HG03095 (cell line): Measurements from ENCODE around the gene PSMC1.

Experiments
- ATAC-seq: cut with Tn5 transposase; IDR thresholded peaks from one replicate; pipeline ENCODE4 v1.9.1; 2021; ENCODE audit warnings: moderate library complexity; ENCODE audit not compliant: unreplicated experiment

Gene PSMC1

GRCh38 chr14:90301122-90301521 lies 44.8 kb downstream of the PSMC1 start:
- no peak for ATAC-seq

GRCh38 chr14:90301668-90302090 lies 45.3 kb downstream of the PSMC1 start:
- no peak for ATAC-seq

- no peak for ATAC-seq
Observed at GRCh38 chr14:90302529-90303303, 46.4 kb downstream of the PSMC1 start.

GRCh38 chr14:90303473-90303872 lies 47.1 kb downstream of the PSMC1 start:
- no peak for ATAC-seq

GRCh38 chr14:90304502-90304901 lies 48.1 kb downstream of the PSMC1 start:
- no peak for ATAC-seq

- ATAC-seq, result no peak
Observed at GRCh38 chr14:90305176-90305601, 48.8 kb downstream of the PSMC1 start.

- no peak for ATAC-seq
Observed at GRCh38 chr14:90308561-90308960, 52.2 kb downstream of the PSMC1 start.

GRCh38 chr14:90317286-90317685 lies 60.9 kb downstream of the PSMC1 start:
- no peak for ATAC-seq

- no peak for ATAC-seq
Observed at GRCh38 chr14:90318016-90318415, 61.7 kb downstream of the PSMC1 start.

- ATAC-seq, result no peak
Observed at GRCh38 chr14:90319173-90319572, 62.8 kb downstream of the PSMC1 start.

- ATAC-seq, result no peak
Observed at GRCh38 chr14:90319634-90320541, 63.5 kb downstream of the PSMC1 start.

- ATAC-seq, result no peak
Observed at GRCh38 chr14:90321891-90322290, 65.5 kb downstream of the PSMC1 start.
